SKM-1 (cell line): ENCODE results near the gene PRAMEF2.
"Not testable (repeated sequence)": the region's sequence is repeated elsewhere in the genome, so short reads cannot be mapped to it uniquely, and the experiment has no call there.

Experiments used
- DNase-seq: peaks from one replicate; lab custom pipeline; 2025; ENCODE audit not compliant: unreplicated experiment; lab: John Stamatoyannopoulos, UW

The PRAMEF2 gene, protein sequence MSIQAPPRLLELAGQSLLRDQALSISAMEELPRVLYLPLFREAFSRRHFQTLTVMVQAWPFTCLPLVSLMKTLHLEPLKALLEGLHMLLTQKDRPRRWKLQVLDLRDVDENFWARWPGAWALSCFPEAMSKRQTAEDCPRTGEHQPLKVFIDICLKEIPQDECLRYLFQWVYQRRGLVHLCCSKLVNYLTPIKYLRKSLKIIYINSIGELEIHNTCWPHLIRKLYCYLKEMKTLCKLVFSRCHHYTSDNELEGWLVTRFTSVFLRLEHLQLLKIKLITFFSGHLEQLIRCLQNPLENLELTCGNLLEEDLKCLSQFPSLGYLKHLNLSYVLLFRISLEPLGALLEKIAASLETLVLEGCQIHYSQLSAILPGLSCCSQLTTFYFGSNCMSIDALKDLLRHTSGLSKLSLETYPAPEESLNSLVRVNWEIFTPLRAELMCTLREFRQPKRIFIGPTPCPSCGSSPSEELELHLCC

DNA sequence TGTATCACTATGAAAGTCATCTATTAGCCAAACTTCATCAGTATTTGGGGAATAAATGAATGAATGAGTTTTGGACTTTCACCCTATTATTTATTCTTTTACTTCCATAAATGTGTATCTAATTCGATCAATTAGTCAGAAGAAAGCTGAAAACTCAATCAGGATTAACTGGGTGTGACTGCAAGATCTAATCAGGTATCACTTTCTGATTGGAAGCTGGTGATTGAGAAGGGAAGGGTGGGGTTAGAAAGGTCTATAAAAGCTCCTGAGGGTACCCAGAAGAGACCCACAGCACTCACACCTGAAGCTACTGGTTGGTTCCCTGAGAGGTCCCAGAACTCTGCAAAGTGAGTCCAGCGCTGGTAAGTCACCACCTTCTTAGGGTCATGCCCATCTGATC lies at the start of gene PRAMEF2:
Gene PRAMEF2 (plus strand): TSS at position 301 of the 400 bp plus-strand sequence. CDS start 1,924 bp downstream, outside the sequence.
- DNase-seq = not testable (repeated sequence)

GRCh38 chr1:12809933-12810332 lies 47.0 kb upstream of the PRAMEF2 start:
- no peak for DNase-seq

DNA sequence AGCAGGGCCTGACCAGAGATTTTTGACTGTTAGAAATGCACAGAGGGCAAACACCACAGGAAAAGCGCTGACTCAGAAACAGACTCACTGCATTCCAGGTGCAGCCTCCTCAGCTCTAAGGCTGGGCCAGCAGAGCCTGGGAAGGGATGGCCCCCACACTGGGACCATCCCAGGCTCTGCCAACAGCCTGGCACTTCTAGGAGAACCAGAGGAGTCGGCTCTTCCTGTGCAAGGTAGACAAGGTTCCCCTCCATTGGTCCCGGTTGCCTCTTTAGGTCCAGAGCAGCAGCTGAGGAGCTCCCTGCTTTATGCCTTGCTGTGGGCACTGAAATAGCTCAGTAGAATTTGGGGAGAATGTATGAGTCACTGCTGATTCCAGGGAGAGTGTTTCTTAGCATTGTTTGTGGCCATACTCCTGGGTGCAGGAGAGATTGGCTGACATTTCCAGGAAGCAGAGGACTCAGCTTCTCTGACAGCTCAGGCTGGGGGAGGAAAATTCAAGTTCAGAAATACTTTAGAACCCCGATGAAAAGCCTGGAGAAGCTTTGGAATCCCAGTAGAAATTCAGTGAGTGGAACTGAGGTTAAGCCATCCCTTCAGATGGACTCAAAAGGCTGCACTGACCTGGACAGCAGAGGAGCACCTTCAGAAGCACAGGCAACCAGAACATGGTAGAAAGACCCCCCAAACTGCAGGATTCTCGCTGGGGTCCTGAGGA lies 46.0 kb upstream of the PRAMEF2 start:
- DNase-seq = no peak

GRCh38 chr1:12811409-12811784 lies 45.5 kb upstream of the PRAMEF2 start:
- DNase-seq = no peak

GRCh38 chr1:12819061-12819460 lies 37.8 kb upstream of the PRAMEF2 start:
- DNase-seq = not testable (repeated sequence)

DNA sequence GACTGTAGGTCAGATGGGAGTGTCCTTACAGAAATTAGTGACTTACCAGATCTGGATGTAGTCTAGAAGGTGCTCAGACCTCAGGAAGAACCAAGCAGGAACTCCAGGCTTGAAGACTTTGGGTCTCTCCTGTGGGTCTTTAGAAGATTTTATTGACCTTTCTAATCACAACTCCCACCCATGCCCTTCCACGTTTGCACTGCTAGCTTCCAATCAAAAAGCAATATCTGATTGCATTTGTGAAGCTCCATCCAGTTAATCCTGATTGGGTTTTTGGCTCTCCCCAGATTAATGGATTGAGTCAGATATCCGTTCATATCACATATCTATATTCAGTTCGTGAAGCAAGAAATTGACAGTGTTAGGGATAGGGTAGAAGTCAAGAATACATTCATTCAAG lies 25.6 kb upstream of the PRAMEF2 start, which contains the start of gene PRAMEF11:
Gene PRAMEF11 (minus strand): TSS at position 101 of the 400 bp plus-strand sequence. CDS start 2,621 bp downstream, outside the sequence.
- DNase-seq = not testable (repeated sequence)

DNA sequence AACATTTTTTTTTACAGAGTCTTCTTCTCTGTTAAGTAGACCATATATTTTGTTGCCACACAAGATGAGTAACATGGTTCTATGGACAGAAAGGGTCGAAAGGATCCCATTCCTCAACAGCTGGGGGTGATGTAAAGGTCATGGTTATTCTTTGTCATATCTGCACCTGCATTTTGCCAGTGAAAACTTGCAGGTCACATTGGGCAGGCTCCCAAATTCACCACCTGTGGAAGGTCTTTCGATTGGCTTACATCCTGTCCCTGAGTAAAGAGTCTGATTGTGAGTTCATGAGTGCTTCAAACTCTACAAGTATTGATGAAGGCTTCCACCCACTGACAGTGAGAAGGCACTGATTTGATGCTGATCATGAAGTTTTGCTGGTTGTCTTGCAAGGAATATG lies 23.6 kb upstream of the PRAMEF2 start:
- not testable (repeated sequence) for DNase-seq

- DNase-seq = not testable (repeated sequence)
Measured at GRCh38 chr1:12848620-12849019, 8.3 kb upstream of the PRAMEF2 start, which contains the start of gene HNRNPCL1. Gene HNRNPCL1, minus strand, starts transcription at chr1:12848720. Its CDS starts 431 bp downstream, at chr1:12848289.

DNA sequence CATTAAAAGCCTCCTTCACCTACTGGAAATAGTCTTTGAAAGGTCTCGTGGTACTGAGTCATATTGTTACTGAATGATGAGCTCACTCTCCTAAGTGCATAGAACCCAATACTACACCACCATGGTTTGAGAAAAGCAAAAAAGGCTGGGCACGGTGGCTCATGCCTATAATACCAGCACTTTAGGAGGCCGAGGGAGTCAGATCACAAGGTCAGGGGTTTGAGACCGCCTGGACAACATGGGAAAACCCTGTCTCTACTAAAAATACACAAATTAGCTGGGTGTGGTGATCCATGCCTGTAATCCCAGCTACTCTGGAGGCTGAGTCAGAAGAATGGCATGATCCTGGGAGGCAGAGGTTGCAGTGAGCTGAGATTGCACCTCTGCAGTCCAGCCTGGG lies 5.1 kb upstream of the PRAMEF2 start:
- no peak for DNase-seq

GRCh38 chr1:12863131-12863880 lies 6.4 kb downstream of the PRAMEF2 start:
- DNase-seq = not testable (repeated sequence)

DNA sequence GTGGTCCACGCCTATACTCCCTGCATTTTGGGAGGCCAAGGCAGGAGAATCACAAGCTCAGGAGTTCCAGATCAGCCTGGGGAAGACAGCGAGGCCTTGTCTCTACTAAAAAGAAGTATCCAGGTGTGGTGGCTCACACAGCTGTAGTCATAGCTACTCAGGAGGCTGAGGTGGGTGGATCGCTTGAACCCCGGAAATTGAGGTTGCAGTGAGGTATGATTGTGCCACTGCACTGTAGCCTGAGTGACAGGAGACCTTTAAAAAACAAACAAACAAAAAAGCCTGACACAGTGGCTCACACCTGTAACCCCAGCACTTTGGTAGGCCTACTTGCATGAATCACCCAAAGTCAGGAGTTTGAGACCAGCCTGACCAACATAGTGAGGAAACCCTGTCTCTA lies 21.6 kb downstream of the PRAMEF2 start:
- DNase-seq = not testable (repeated sequence)

GRCh38 chr1:12886101-12886500 lies 29.2 kb downstream of the PRAMEF2 start, which contains the start of gene PRAMEF4:
Gene PRAMEF4, minus strand, starts transcription at chr1:12886201. Its CDS starts 2,807 bp downstream, at chr1:12883394.
- DNase-seq = not testable (repeated sequence)

DNA sequence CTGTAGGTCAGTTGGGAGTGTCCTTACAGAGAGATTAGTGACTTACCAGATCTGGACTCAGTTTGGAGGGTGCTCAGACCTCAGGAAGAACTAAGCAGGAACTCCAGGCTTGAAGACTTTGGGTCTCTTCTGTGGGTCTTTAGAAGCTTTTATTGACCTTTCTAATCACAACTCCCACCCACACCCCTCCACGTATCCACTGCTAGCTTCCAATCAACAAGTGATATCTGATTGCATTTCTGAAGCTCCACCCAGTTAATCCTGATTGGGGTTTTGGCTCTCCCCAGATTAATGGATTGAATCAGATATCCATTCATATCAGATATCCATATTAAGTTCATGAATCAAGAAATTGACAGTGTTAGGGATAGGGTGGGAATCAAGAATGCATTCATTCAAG lies 41.3 kb downstream of the PRAMEF2 start, which contains the start of gene PRAMEF10:
Gene PRAMEF10 (minus strand): TSS at position 101 of the 400 bp plus-strand sequence. CDS start 2,423 bp downstream, outside the sequence.
- not testable (repeated sequence) for DNase-seq

- not testable (repeated sequence) for DNase-seq
Measured at GRCh38 chr1:12899186-12899585, 42.3 kb downstream of the PRAMEF2 start.

GRCh38 chr1:12903793-12904572 lies 47.1 kb downstream of the PRAMEF2 start:
- DNase-seq = not testable (repeated sequence)
